ENCODE measurements around the gene ZDHHC8. TPM values are rescaled to one million over a fixed set of nuclear protein-coding genes. Genes with fewer than 3 reads are reported as not detected.

ZDHHC8 gene
- total and polyA plus RNA-seq, 11 donors: 15.7 to 45.2 (median 38.2) TPM

DNA sequence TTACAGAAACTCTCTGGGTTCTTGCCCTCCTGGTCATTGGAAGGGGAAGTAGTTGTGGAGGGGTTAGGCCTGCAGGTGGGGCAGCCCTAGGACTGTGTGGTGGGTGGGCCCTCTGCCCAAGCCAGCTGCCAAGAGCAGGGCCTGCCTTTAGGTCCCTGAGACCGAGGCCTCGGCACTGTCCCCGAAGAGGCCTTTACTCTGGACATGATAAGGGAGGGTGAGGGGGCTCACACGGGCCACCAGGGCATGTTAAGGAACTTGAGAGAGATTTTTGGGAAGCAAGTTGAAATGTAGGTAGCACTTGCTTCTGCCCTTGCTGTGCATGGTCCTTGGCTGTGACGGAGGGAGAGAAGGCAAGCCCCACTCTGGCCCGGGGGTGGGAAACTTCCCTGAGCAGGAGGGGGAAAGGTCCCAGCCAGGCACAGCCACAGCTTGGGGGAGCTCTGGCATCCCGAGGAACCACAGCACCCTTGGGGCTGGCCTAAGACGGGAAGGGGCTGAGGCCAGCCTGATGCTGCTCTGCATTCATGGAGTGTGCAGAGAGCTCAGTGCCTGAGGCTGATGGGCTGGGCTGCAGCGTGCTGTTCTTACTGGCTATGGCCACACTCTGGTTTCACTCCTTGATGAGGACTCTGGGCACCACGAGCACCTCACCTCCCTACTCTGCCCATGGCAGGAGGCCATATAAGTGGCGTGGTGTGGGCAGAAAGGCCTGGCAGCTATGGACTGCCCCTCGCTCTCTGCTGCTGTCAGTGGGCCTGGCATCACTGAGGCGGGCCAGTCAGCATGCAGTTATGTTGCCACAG is 23.4 kb upstream of the ZDHHC8 start:
- Histone ChIP-seq H3K36me3 (peaks cover 0 to 96% (median 90%) of the 10 kb centered on the region in 9 donors), H3K4me3 (no peak overlapping the region), H3K4me1 (peaks cover 0 to 17% (median 0%) of the 10 kb centered on the region in 12 donors), H3K27me3 (no peaks in the 10 kb centered on the region), H3K9me3 (no peaks in the 10 kb centered on the region), H3K27ac (no peak overlapping the region)
- no peak for TF ChIP-seq CTCF (IDR thresholded peaks at IDR 0.05)
- TF ChIP-seq POLR2A (IDR thresholded peaks at IDR 0.05): no peak
- ATAC-seq (no peak), DNase-seq (peak in 2 of 5 donors; percentile 13 to 48)
- intact Hi-C loops (cut with DNase I): loop anchor here in 1 of 10 donors (10.0 kb wide), 1 partner anchor 133 kb away; no protein-coding TSS in a partner anchor
- WGBS, 4 donors: 72 to 82% (median 79%) methylated on average over 7 to 13 of the region's 13 CpGs

DNA sequence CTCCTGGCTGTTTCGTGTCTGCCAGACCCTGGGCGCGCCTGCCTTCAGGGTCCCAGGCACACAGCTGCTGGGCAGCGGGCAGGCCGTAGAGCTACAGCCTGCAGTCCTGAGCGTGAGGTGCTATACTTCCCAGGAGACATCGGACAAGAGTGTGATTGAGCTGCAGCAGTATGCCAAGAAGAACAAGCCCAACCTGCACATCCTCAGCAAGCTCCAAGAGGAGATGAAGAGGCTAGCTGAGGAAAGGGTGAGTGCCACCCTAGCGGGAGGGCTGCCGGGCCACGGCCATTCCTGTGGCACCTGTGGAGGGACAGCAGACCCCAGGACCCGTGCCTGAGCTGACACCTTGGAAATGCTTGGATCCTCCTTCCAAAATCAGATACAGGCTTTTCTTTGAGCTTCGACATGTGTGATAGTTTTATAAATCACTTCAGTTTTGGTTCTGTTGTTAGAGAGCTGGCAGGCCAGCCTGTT is 22.8 kb upstream of the ZDHHC8 start:
- TF ChIP-seq CTCF (IDR thresholded peaks at IDR 0.05): no peak
- no peak for TF ChIP-seq POLR2A (IDR thresholded peaks at IDR 0.05)
- Histone ChIP-seq H3K4me3 (no peak overlapping the region), H3K4me1 (peaks cover 0 to 17% (median 0%) of the 10 kb centered on the region in 12 donors), H3K36me3 (peaks cover 0 to 97% (median 91%) of the 10 kb centered on the region in 9 donors), H3K27ac (no peak overlapping the region), H3K27me3 (no peaks in the 10 kb centered on the region), H3K9me3 (no peaks in the 10 kb centered on the region)
- intact Hi-C loops (cut with DNase I): loop anchor here in 1 of 10 donors (10.0 kb wide), 1 partner anchor 134 kb away; no protein-coding TSS in a partner anchor
- ATAC-seq (no peak), DNase-seq (peak in 2 of 5 donors; percentile 2 to 42)
- 85 to 93% (median 90%) methylated on average over 8 to 12 of the region's 12 CpGs for WGBS, 4 donors

- peaks cover 0 to 100% (median 96%) of the 10 kb centered on the region in 9 donors for H3K36me3 ChIP-seq
- 82 to 86% (median 85%) methylated on average over 17 to 23 of the region's 23 CpGs for WGBS, 4 donors
- ATAC-seq (peak in 2 of 4 donors; percentile 11 to 12), DNase-seq (peak in 2 of 5 donors; percentile 19 to 57)
- no peak overlapping the region for H3K4me3 ChIP-seq
- H3K4me1 ChIP-seq: peaks cover 0 to 17% (median 0%) of the 10 kb centered on the region in 12 donors
- no peaks in the 10 kb centered on the region for H3K27me3 ChIP-seq
- intact Hi-C loops (cut with DNase I): loop anchor here in 3 of 10 donors (10.0 kb wide), 2 partner anchors 85 to 135 kb away; partner anchors contain the start of gene TANGO2 (in 2 of the 3)
- no peak overlapping the region for H3K27ac ChIP-seq
- H3K9me3 ChIP-seq: no peaks in the 10 kb centered on the region
- TF ChIP-seq CTCF (IDR thresholded peaks at IDR 0.05): no peak
- TF ChIP-seq POLR2A (IDR thresholded peaks at IDR 0.05): no peak
Observed at GRCh38 chr22:20109411-20110358, 21.9 kb upstream of the ZDHHC8 start.
